ENCODE data around the gene ZPLD1. TPM values are rescaled to one million over a fixed set of nuclear protein-coding genes. Genes with fewer than 3 reads are reported as not detected.

ZPLD1 gene
- total RNA-seq (2022; extraction: Qiagen RNA extraction) = 0.06 TPM in 1 of 5 replicates, not detected in the others

GRCh38 chr3:102434715-102435114 is at the start of gene ZPLD1:
Gene ZPLD1, plus strand, starts transcription at chr3:102435015. Its CDS starts 3,473 bp downstream, at chr3:102438488.

